HG02885 (cell line): ENCODE measurements around the gene UGT1A6.

Experiments used
- ATAC-seq: cut with Tn5 transposase; IDR thresholded peaks from one replicate; pipeline ENCODE4 v1.9.1; 2021; ENCODE audit warnings: mild to moderate bottlenecking; ENCODE audit not compliant: unreplicated experiment, poor library complexity

The UGT1A6 gene

GRCh38 chr2:233798335-233799086 is 105.8 kb downstream of the UGT1A6 start:
- no peak for ATAC-seq

DNA sequence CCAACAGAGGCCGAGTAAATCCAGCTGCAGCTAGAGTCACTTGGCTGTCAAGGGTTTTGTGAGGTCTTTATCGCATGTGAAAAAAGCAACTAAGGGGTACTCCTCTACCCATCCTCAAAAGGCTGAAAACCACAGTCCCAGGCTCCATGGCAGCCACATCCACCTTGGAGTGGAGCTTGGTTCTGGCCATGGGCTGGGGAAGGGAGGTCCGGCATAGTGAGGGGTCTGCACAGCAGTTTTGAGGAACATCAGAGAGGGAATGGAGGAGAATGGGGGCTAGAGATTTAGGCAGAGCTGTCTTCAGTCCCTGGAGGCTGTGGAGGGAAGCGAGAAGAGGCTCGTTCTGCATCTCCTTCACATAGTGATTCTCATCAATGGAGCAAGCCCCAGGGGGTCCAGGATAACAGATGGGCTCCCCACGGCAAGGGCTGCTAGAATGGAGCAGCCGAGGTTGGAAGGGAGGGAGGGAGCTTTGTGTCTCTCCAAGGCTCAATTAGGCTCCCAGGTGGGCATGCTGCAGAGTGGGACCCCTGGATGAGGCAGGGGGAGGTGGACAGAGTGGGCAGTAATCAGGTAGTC is 106.5 kb downstream of the UGT1A6 start:
- ATAC-seq: no peak

- ATAC-seq: no peak
These were observed 107.0 kb downstream of the UGT1A6 start for GRCh38 chr2:233799716-233800115.

GRCh38 chr2:233800208-233800607 is 107.5 kb downstream of the UGT1A6 start:
- ATAC-seq: no peak

DNA sequence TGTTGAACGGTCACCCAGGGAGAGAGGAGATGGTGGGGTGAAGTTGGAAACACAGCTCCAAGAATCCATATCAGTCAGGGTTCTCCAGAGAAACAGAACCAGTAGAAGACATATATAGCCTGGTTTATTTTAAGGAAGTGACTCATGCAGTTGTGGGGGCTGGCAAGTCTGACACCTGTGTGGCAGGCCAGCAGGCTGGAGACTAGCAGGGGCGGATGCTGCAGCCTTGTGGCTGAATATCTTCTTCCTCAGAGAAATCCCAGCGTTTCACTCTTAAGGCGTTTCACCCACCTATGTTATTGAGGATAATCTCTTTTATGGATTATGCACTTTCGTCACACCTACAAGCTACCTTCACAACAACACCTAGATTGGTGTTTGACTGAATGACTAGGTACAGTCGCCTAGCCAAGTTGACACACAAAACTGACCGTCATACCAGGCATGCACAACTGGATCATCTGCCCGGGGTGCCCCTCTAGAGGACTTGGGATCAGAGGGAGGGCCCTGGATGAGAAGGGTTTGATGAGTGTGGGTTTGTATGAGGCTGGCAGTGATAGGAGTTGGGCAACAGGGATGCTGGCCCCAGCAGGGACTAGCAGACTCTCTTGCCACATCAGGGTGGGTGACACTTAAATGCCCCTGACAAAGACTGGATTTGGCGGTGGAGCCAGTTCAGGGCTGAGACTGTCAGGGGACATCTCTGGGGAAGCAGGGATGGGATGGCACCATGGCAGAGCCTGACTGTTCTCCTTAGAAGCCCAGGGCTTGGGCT is 108.9 kb downstream of the UGT1A6 start:
- no peak for ATAC-seq

DNA sequence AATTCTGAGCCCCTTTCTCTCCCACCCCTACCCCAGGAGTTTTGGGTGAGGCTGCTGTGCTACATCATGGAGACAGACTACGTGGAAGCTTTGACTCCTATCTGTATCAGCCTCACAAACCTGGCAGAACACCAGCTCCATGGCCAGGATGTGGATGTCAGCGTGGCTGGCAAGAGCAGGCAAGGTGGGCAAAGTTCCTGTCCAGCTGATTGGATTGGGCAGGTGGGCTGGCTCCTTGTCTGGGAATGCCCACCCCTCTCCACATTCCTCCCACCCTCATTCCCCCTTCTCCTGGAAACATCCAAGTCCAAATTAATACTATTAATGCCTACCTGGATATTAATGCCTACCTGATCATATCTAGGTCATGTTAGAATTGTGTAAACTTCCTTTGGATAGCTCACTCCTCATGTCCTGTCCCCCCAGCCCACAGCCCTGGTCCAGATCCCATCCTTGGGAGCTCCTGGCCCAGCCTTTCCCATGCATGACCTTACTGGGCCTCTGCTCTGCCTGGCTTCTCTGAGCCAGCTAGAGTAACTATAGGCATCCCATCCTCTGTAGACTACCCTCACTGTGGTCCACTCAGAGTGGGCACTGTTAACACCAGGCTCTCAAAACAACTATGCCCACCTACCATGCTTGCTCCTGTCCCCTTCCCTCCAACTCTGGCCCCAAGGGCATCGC is 109.6 kb downstream of the UGT1A6 start:
- no peak for ATAC-seq

DNA sequence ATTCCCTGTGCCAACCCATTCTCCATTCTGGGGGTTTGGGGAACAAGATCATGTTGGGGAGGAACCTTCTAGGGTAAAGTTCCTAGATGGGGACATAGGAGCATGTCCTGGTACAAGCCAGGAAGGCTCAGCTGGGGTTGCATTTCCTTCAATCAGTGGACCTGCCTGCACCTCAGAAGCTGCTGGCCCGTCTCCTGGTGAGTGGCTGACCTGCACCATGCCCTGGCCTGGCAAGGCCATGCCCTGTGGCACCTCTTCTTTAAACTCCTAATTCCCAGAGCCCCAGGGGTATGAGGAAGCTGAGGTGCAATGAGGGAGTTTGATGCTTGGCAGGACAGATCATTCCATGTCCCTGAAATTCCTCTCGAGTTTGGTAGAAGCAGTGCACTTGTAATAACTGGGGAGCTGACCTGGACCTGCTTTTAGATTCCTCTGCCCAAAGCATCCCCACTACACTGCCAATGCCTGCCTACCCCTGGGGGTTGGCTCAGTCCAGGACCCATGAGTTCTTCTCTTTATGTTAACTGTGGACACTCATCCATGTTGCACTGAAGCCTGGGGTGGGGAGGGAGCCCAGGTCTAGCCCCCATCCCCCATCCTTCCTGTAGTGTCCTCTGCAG is 110.7 kb downstream of the UGT1A6 start:
- no peak for ATAC-seq

- ATAC-seq: no peak
These were observed 111.3 kb downstream of the UGT1A6 start for GRCh38 chr2:233803994-233804393.

DNA sequence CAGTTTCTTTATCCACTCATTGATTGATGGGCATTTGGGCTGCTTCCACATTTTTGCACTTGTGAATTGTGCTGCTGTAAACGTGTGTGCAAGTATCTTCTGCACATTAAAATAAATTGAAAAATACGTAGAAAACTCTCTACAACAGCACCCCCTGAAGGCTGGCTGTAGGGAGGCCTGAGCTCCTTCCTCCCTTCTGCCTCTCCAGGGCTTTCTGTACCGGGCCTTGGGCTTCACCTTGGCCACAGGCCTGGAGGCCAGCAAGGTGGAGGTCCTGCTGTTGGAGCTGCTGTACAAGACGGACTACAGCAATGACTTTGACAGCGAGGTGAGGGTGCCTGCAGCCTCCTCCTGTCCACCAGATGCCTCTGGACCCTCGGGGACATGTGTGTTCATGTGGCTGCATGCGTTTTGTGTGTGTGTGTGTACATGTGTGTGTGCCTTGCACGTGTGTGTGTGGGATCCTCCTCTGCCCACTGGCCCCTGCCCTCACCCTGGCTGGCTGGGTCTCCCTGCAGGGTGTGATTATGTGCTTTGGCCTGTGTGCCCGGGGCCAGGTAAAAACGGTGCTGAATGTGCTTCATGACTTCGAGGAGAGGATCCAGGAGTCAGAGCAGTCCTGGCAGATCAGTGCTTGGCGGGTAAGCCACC is 114.7 kb downstream of the UGT1A6 start:
- ATAC-seq: no peak

DNA sequence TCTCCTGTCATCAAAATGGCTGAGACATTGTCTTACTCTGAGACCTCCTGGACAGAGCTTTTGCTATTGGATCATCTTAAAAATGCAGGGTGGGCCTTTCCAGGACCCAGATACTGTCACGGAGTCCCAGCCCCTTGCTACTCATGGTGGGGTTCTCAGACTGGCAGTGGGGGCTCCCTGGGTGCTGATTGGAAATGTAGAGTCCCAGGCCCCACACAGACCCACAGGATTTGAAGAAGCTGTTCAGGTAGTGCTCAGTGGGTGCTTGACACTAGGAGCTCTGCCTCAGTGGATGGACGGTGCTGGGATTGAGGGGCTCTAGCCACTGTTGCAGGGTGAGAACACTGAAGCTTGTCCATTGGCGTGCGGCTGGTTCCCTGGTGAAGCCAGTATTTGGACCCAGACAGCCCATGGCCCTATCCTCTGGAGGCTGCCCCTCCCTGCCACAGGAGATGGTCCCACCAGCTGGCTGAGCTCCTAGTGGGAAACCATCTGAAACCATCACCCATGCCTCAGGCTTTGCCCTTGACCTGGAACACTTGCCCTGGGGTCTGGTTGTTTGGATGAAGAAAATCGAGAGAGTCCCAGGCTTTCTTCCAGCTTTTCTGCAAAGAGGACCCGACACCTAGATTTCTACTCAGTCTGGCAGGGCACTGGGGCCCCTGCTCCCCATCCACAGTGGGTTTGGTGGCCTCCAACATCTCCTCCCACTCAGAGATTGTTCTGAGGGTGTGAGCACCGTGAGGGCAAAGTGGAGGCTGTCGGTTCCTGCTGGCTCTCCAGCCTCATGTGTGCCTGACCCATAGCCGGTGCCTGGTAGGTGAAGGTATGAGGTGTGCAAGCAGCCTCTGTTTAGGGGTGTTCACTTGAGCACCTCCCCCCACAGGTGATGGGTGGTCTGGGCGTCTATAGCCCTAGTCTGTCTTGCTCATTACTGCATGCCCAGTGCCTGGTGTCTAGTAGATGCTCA is 115.6 kb downstream of the UGT1A6 start:
- no peak for ATAC-seq

GRCh38 chr2:233810385-233810784 is 117.7 kb downstream of the UGT1A6 start:
- no peak for ATAC-seq

GRCh38 chr2:233811087-233811486 is 118.4 kb downstream of the UGT1A6 start:
- no peak for ATAC-seq

DNA sequence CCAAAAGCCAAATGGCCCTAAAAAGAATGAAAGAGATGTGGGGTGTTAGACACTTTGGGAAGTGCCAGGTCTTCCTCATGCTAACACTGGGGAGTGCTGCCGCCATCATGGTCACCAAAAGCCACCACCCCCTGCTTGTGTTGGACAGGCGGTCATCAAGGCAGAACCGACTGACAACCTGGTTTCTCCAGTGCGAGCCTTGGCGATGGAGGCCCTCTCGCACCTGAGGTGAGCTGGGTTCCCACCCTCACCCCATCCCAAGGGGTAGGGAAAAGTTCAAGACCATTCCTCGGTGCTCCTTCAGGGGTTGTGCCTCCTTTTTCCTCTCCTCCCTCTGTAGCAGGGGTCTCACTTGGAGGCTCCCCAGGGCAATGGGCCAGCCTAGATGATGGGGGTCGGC is 119.0 kb downstream of the UGT1A6 start:
- ATAC-seq: no peak

GRCh38 chr2:233813236-233814055 is 120.8 kb downstream of the UGT1A6 start:
- no peak for ATAC-seq

DNA sequence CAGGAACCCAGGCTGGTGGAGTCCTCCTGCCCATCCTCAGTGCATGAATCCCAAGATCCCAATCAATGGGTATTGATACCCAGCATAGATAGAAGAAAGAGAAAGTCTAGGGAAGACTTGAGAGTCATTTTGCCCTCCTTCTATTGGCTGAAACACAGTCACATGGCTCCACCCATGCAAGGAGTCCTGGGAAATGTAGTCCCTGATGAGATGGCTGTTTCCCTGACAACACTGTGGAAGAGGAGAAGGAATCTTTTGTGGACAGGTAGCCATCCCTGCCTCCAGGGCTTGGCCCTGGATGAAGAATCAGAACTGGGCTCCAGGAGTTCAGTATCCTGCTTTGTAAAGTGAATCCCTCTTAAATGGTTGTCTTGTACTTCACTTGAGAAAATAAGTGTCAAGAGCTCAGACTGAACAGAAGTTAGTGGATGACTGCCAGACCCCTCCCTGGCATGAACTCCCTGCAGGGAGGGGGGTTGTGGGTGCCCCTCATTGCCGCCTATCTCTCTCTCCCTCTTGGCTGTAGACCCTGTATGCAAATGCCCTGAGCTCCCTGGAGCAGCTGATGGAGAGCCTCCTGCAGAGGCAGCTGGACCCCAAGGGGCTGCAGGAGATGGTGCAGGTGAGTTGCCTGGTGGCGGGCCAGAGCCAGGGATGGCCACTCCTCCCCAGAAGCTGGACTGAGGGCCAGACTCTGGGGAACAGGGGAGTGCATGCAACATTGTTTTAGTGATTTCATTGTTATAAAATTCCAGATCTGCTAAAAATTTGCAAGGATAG is 121.6 kb downstream of the UGT1A6 start:
- no peak for ATAC-seq

- no peak for ATAC-seq
These were observed 123.2 kb downstream of the UGT1A6 start for GRCh38 chr2:233815861-233816260.

- ATAC-seq: no peak
These were observed 123.6 kb downstream of the UGT1A6 start for GRCh38 chr2:233816334-233816733.
